Measurements from ENCODE around the gene DNTT.

The DNTT gene

GRCh38 chr10:96352027-96352426 lies 47.8 kb downstream of the DNTT start:
- DNase-seq, result no peak

DNA sequence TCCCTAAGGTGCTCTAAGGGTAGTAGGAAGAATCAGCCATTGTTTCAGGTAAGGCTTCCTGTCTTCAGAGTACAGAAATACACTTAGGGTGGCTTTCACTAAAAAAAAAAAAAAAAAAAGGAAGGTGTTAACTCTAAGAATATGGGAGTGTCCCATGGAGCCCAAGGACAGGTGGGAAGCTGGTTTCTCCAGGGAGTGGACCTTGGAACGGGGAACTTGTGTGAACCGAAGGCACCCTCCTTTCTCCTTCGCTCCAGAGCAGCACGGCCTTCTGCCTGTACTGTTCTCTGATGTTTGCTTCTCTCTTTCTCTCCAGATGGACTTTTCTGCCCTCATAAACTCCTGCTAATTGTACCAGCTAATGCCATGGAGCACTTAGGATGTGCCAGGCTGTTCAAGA lies 48.3 kb downstream of the DNTT start:
- no peak for DNase-seq

DNA sequence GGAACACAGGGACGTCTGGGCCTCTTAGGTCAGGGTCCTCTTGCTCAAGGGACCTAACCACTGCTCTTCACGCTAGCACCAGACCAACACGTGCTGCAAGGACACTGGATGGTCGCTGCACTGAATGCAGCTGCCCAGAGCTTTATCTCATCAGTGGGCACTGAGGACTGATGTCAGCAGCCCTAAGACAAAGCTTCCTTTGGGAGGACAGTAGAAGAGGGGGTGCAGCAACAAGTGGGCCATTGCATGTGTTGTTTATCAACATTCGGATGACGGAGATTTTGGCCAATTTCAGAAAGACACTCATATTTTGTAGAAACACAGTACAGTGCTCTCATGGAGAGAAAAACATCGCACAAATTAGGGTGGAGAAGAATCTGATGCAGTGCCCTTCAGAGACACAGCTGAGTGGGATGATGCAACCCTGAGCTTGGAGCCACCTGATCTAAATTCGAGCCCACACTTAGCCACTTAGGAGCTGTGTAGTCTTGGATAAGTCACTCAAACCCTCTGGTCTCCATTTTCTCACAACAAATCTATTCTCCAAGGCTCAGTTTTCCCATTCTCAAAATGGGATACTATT lies 52.9 kb downstream of the DNTT start:
- no peak for DNase-seq

- no peak for DNase-seq
These were observed 54.8 kb downstream of the DNTT start, which contains the start of gene OPALIN for GRCh38 chr10:96358851-96359540. TSS of gene OPALIN (minus strand) at chr10:96359002. CDS start at chr10:96358896, 106 bp downstream.

GRCh38 chr10:96359616-96360015 lies 55.4 kb downstream of the DNTT start:
- no peak for DNase-seq

- no peak for DNase-seq
These were observed 56.1 kb downstream of the DNTT start for GRCh38 chr10:96360331-96360730.

DNA sequence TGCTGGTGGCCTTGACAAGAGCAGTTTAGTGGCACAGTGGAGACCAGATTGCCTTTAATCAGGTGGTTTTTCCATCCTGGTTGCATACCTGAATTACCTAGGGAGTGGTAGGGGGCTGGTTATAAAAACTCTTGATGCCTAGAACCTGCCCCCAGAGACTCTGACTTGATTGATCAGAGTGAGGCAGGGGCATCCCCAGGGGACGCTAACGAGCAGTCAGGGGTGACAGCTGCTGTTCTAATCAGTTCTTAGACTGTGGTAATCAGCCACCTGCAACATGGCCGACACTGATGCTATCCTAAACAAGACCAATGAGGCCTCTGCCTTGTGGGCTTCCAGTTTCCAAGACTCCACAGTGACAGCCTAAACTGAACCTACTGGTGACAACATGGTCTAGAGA lies 56.5 kb downstream of the DNTT start:
- DNase-seq, result no peak

GRCh38 chr10:96365571-96365970 lies 61.3 kb downstream of the DNTT start:
- DNase-seq, result no peak

DNA sequence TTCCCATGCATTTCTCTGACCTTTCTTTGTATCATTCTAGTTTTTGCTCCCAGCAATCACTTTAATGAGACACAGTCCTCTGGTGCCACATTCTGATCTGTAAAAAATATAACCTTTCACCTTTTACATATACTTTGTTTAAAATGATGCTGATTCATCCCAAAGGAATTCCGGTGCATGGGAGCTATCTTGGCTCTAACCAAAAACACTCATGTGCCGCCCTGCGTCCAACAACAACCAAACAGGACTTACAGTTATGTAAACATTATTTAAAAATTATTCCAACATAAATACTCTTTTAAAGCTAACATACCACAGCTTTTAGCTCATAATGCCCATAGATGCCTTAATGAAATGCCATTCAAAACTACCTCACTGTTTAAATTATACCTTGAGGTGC lies 62.3 kb downstream of the DNTT start:
- no peak for DNase-seq

DNA sequence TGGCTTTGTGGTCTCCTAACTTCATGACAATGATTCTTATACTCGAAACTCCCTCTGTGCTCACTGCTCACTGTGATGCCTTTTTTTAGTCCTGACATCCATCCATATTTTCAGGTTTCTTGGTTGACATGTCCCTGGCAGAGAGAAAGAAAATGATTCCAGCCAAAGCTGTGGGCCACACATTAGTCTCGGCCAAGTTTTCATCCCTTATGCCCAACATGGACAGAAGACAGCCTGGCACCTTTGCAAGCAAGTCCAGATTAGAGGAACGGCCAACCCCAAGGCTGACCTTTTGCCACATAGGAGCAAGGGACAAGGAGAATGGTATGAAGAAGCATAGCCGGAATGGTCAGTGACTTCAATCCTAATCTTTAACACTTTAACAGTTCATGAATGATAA lies 63.2 kb downstream of the DNTT start:
- no peak for DNase-seq

- no peak for DNase-seq
These were observed 64.7 kb downstream of the DNTT start for GRCh38 chr10:96368971-96369370.

DNA sequence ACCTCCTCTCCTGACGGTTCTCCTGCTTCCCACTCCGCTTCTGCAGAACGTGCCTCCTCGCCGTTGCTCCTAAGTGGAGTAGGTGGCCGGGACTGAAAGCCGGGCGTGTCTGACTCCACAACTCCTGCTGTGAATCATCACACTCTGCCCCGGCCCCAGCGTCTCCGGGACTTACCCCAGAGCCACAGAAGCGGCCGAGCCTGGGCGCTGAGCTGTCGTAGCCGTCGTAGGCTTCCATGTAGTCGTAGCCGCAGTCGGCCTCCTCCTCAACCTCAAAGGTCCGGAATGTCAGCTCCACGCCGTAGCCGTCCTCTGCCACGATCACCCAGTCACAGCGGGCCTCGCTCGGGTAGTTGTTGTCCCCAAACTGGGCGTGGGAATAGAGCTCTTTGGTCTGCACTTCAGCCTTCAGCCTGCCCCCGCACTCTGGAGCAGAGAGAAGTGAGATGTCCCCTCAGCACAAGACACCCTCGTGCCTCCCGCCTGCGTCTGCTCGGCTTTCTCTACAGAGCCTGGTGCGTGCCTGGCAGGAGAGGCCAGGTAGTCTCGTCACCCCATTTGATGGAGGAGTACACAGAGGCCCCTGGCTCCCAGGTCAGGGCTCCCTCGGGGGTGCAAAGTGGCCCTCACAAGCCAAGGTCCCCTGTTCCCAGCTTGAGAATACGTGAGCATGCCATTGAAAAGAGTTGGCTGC lies 65.8 kb downstream of the DNTT start:
- no peak for DNase-seq

DNA sequence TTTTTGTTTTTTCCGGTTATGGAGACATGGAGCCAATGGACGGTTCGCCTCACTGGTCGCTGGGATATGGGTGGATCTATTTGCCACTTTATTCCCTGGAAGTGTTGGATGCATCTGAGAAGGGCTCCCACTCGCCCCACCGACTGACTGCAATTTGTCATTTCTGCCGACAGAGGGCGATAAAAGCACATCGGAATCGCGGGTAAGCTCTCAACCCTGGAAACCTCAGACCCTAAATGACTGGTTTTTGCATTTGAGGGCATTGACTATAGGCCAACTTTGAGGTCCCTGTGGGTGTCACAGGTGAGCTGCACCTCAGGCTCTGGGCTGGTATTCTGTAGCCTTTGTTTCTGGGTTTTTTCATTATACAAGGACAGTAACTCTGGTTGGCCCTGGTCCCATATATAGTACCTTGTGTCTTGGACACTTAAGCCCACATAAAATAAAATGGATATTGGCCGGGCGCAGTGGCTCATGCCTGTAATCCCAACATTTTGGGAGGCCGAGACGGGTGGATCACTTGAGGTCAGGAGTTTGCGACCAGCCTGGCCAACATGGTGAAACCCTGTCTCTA lies 66.4 kb downstream of the DNTT start:
- DNase-seq, result peak; percentile 67

GRCh38 chr10:96371356-96371755 lies 67.1 kb downstream of the DNTT start:
- DNase-seq, result no peak

DNA sequence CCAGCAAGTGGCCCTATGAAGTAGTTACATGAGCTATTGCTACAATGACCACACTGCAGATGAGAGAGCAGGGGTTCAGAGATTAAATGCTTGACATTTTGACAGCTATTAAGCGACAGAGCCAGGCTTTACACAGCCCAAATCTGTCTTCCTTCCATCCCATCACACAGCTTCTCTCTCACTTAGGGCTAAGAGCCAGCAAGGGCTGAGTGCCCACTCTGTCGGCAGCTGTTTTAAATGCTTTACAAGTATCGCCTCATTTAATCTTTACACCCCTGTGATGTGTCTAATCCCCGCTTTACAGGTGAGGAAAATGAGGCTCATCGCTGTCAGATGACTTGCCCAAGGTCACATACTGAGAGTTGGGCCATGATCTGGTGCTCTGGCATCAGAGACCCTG lies 69.8 kb downstream of the DNTT start:
- DNase-seq, result no peak

GRCh38 chr10:96374639-96374984 lies 70.4 kb downstream of the DNTT start:
- no peak for DNase-seq

GRCh38 chr10:96374985-96375830 lies 71.0 kb downstream of the DNTT start:
- peak; percentile 93 for DNase-seq

- no peak for DNase-seq
These were observed 72.2 kb downstream of the DNTT start for GRCh38 chr10:96376483-96376882.

GRCh38 chr10:96377816-96378294 lies 73.6 kb downstream of the DNTT start:
- DNase-seq, result no peak

GRCh38 chr10:96378741-96379140 lies 74.5 kb downstream of the DNTT start:
- DNase-seq, result no peak

- DNase-seq, result peak; percentile 11
These were observed 75.5 kb downstream of the DNTT start for GRCh38 chr10:96379758-96380157.

DNA sequence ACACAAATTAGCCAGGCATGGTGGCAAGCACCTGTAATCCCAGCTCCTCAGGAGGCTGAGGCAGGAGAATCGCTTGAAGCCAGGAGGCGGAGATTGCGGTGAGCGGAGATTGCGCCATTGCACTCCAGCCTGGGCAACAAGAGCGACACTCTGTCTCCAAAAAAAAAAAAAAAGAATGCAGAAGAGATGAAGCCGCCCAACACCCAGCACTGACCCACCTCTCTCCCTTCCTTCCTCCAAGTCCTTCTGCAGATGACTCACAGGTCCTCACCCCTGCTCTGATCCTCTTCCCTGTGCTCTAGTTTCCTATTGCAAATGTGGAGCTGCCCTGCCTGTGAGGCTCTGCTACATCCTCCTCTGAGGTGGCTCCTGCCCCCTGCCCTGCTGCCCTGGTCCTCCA lies 76.6 kb downstream of the DNTT start:
- DNase-seq, result peak; percentile 72

- no peak for DNase-seq
These were observed 80.3 kb downstream of the DNTT start for GRCh38 chr10:96384506-96384905.
